M059J (cell line): ENCODE results near the gene ERAL1. TPM values are rescaled to one million over a fixed set of nuclear protein-coding genes. Genes with fewer than 3 reads are reported as not detected.
"Not testable (repeated sequence)": the region's sequence is repeated elsewhere in the genome, so short reads cannot be mapped to it uniquely, and the experiment has no call there.

Experiments
- DNase-seq: peaks from one replicate; pipeline ENCODE4 v3.0.0-alpha.2; 2012; ENCODE audit warnings: low read depth
- total RNA-seq: library from RNA; depleted of rRNA; stranded (reverse); fragments of >200 nt; shearing (Covaris generic); gene quantifications from 2 replicates; pipeline ENCODE4 v1.2.3, GENCODE V29; 2014

The ERAL1 gene
- total RNA-seq, 1 experiment from 2014 or later, result 34.4 TPM

- no peak for DNase-seq
These were observed 25.2 kb downstream of the ERAL1 start for GRCh38 chr17:28879886-28880571.

- DNase-seq, result no peak
These were observed 25.7 kb downstream of the ERAL1 start for GRCh38 chr17:28880572-28880945.

GRCh38 chr17:28881533-28882056 is 26.8 kb downstream of the ERAL1 start:
- no peak for DNase-seq

GRCh38 chr17:28882154-28882895 is 27.5 kb downstream of the ERAL1 start:
- DNase-seq, result no peak

- no peak for DNase-seq
These were observed 29.3 kb downstream of the ERAL1 start for GRCh38 chr17:28883967-28884702.

- no peak for DNase-seq
These were observed 30.5 kb downstream of the ERAL1 start for GRCh38 chr17:28885363-28885762.

GRCh38 chr17:28885951-28886350 is 31.1 kb downstream of the ERAL1 start:
- DNase-seq, result no peak

GRCh38 chr17:28887871-28888471 is 33.2 kb downstream of the ERAL1 start:
- DNase-seq, result no peak

- DNase-seq, result no peak
These were observed 34.0 kb downstream of the ERAL1 start for GRCh38 chr17:28888832-28889231.

- DNase-seq, result no peak
These were observed 35.2 kb downstream of the ERAL1 start for GRCh38 chr17:28889996-28890395.

- DNase-seq, result no peak
These were observed 36.4 kb downstream of the ERAL1 start for GRCh38 chr17:28891201-28891600.

GRCh38 chr17:28892024-28892423 is 37.2 kb downstream of the ERAL1 start:
- DNase-seq, result no peak

GRCh38 chr17:28893248-28894183 is 38.7 kb downstream of the ERAL1 start:
- not testable (repeated sequence) for DNase-seq

- no peak for DNase-seq
These were observed 41.1 kb downstream of the ERAL1 start for GRCh38 chr17:28895794-28896447.

- no peak for DNase-seq
These were observed 41.7 kb downstream of the ERAL1 start for GRCh38 chr17:28896491-28896883.

GRCh38 chr17:28896884-28897768 is 42.3 kb downstream of the ERAL1 start, which contains the start of gene FLOT2:
Gene FLOT2 (minus strand): TSS chr17:28897733. CDS start chr17:28897574, 159 bp downstream.
- no peak for DNase-seq

GRCh38 chr17:28897769-28898526 is 43.1 kb downstream of the ERAL1 start:
- DNase-seq, result no peak

- no peak for DNase-seq
These were observed 43.7 kb downstream of the ERAL1 start for GRCh38 chr17:28898527-28898955.
